ENCODE measurements around the gene MINDY2.
"Not testable (repeated sequence)": the region's sequence is repeated elsewhere in the genome, so short reads cannot be mapped to it uniquely, and the experiment has no call there.

The MINDY2 gene

GRCh38 chr15:58755350-58755749 is 15.8 kb upstream of the MINDY2 start:
- no peak for DNase-seq

GRCh38 chr15:58755956-58756355 is 15.1 kb upstream of the MINDY2 start:
- no peak for DNase-seq

- no peak for DNase-seq
Measured at GRCh38 chr15:58758141-58758540, 13.0 kb upstream of the MINDY2 start.

- DNase-seq: no peak
Measured at GRCh38 chr15:58760385-58761009, 10.6 kb upstream of the MINDY2 start.

GRCh38 chr15:58761010-58761388 is 10.1 kb upstream of the MINDY2 start:
- DNase-seq: no peak

- no peak for DNase-seq
Measured at GRCh38 chr15:58762285-58762684, 8.8 kb upstream of the MINDY2 start.

- DNase-seq: no peak
Measured at GRCh38 chr15:58762731-58763130, 8.4 kb upstream of the MINDY2 start.

- DNase-seq: no peak
Measured at GRCh38 chr15:58764468-58764867, 6.6 kb upstream of the MINDY2 start.

GRCh38 chr15:58766290-58766689 is 4.8 kb upstream of the MINDY2 start:
- no peak for DNase-seq

- DNase-seq: not testable (repeated sequence)
Measured at GRCh38 chr15:58768601-58769004, 2.5 kb upstream of the MINDY2 start.

GRCh38 chr15:58770519-58770856 is 614 bp upstream of the MINDY2 start:
- no peak for DNase-seq

GRCh38 chr15:58771621-58772250 is 634 bp downstream of the MINDY2 start:
- DNase-seq: peak; percentile 23

GRCh38 chr15:58773024-58773423 is 1.9 kb downstream of the MINDY2 start:
- no peak for DNase-seq

GRCh38 chr15:58775402-58775801 is 4.3 kb downstream of the MINDY2 start:
- DNase-seq: no peak

GRCh38 chr15:58777107-58777506 is 6.0 kb downstream of the MINDY2 start:
- DNase-seq: no peak

- DNase-seq: no peak
Measured at GRCh38 chr15:58779554-58779953, 8.5 kb downstream of the MINDY2 start.

- no peak for DNase-seq
Measured at GRCh38 chr15:58785355-58785754, 14.3 kb downstream of the MINDY2 start.

- no peak for DNase-seq
Measured at GRCh38 chr15:58788056-58788710, 17.1 kb downstream of the MINDY2 start.

- DNase-seq: no peak
Measured at GRCh38 chr15:58793862-58794261, 22.8 kb downstream of the MINDY2 start.

GRCh38 chr15:58795825-58796224 is 24.7 kb downstream of the MINDY2 start:
- DNase-seq: no peak

GRCh38 chr15:58797505-58797904 is 26.4 kb downstream of the MINDY2 start:
- no peak for DNase-seq

GRCh38 chr15:58805095-58805494 is 34.0 kb downstream of the MINDY2 start:
- DNase-seq: no peak

- DNase-seq: not testable (repeated sequence)
Measured at GRCh38 chr15:58823267-58823666, 52.2 kb downstream of the MINDY2 start.

- no peak for DNase-seq
Measured at GRCh38 chr15:58830556-58830955, 59.5 kb downstream of the MINDY2 start.

All from stimulated activated CD4-positive, alpha-beta T cell treated with anti-CD3 and anti-CD28 coated beads, Interleukin-12 subunit alpha, Interleukin-12 subunit beta, amount 100 ng/mL, for 4 hours (primary cell).